GM12874 (cell line): ENCODE measurements around the gene MYCBPAP.

Experiments
- TF ChIP-seq, protein P1 (sequence below): IDR thresholded peaks from 2 replicates; pipeline ENCODE4 v1.5.1; 2011; ENCODE audit warnings: low read depth, mild to moderate bottlenecking, control low read depth, low read length, moderate library complexity; ENCODE audit not compliant: insufficient read depth

Gene MYCBPAP

DNA sequence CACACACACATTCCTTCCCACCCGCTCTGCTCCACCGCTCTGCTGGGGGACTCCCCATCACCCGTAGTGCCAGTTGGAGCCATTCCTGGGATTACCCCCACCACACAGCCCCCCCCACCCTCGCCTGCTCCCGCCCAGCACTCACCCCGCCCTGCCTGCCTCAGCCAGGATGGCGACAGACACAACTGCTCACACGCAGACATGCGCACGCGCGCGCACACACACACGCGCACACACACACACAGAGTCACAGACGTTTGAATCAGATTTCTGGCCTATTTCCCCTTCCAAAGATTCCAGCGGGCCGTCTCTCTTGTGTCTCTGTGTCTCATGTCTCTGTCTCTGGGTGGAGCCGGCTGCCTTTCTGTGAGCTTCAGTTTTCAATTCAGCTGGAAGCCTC, 56.7 kb downstream of the MYCBPAP start:
- TF ChIP-seq, protein P1, sequence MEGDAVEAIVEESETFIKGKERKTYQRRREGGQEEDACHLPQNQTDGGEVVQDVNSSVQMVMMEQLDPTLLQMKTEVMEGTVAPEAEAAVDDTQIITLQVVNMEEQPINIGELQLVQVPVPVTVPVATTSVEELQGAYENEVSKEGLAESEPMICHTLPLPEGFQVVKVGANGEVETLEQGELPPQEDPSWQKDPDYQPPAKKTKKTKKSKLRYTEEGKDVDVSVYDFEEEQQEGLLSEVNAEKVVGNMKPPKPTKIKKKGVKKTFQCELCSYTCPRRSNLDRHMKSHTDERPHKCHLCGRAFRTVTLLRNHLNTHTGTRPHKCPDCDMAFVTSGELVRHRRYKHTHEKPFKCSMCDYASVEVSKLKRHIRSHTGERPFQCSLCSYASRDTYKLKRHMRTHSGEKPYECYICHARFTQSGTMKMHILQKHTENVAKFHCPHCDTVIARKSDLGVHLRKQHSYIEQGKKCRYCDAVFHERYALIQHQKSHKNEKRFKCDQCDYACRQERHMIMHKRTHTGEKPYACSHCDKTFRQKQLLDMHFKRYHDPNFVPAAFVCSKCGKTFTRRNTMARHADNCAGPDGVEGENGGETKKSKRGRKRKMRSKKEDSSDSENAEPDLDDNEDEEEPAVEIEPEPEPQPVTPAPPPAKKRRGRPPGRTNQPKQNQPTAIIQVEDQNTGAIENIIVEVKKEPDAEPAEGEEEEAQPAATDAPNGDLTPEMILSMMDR, result no peak

DNA sequence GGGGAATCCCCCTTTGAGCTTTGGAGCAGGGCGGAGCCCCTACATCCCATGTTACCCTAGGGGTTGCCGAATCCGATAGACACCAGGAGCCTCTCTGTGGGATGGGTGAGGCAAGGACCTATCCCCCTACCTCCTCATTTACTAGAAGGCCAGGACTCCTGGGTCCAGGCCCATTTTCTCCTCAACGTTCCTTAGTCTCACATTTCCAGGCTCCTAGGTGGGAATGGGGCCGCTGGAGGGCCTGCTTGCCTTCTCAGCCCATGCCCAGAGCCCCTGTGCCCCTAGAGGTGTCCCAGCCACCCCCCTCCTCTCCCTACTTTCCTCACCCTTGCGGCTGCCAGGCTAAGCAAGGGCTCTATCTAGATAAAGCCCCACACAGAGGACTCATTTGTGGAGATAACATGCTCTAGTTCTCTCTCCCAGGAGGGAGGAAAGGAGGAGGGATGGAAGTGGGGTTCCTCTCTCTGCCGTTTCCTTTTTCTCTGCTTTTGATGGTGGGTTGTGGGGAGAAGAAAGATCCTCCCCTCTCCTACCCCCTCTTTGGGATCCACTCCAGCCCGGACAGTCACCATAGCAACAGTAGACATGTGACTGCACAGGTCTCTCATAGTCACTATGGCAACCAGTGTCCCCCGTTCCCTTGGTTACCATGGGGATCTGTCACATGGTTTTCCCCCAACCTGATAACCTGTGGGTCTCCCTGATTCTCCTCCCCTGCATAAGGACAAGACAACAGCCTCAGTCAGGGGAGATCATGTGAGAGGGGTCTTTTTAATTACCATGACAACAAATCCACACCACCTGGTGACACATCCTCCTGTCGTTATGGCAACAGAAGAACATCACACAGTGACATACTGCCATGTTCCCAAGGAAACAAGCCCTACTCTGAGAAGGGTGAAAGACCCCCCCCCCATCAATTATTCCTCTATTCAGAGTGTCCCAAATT, 57.4 kb downstream of the MYCBPAP start:
- TF ChIP-seq, protein P1, result no peak

DNA sequence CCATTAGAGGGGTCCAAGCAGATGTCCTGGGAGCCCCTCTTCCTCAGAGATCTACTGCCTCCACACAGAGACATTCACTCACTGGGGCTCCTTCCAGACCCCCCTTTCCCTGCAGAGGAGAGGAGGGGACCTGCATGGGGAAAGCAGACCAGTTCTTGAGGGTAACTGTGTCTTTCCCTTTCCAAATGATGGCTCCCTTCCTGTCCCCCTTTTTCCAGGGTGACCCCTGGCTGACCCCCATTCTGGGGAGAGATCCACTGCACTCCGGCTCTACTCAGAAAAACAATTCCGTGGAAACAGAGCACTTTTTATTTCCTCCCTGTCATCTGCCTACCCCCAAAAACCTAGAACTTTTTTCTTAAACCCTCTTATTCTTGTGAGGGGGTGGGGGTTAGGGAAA, 58.6 kb downstream of the MYCBPAP start:
- TF ChIP-seq, protein P1, result no peak

DNA sequence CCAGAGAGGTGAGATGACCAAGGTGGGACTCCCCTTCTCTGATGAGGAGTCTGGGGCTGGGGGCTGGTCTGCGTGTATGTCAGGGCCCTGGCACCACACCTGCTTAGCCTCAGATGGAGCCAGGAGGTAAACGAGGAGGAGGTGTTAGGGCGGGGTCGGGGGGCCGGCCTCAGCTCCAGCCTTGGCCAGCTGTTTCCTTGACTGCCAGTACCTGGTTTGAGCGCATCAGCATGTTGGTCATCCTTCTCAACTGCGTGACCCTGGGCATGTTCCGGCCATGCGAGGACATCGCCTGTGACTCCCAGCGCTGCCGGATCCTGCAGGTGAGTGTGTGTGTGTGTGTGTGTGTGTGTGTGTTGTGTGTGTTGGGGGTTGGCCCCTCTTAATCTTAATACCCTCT, 60.4 kb downstream of the MYCBPAP start:
- TF ChIP-seq, protein P1, result no peak

DNA sequence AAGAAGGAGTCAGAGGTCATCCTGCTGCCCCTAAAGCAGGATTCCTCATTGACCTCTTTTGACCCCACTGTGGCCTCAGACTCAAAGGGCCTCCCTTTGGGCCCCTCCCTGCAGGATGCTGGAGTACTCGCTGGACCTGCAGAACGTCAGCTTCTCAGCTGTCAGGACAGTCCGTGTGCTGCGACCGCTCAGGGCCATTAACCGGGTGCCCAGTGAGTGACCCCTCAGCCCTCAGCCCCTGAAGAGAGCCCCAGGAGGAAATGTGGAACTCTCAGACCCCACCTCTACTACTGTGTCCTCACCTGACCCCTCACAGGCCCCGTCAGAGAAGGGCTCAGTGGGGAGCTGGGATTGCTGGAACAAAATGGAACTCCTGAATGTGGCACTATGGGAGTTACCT, 61.4 kb downstream of the MYCBPAP start:
- TF ChIP-seq, protein P1, result no peak

DNA sequence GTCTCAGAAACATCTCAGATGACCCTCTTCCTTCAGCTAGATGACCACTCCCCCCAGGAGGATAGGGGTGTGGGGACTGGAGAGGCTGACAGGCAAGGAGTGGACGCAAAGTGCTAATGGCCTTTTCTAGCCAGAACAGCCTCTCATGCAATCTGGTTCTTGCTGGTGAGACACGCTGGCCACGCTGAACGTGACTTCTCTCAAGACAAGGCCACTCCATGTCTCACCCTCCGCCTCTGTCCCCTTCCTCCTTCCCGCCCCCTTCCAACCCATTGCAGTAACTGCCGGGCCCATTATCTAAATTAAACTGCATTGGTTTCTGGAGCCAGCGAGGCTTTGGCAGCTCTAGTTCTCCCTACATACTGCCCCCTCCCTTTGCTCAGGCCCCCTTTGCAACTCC, 61.8 kb downstream of the MYCBPAP start:
- TF ChIP-seq, protein P1, result no peak

DNA sequence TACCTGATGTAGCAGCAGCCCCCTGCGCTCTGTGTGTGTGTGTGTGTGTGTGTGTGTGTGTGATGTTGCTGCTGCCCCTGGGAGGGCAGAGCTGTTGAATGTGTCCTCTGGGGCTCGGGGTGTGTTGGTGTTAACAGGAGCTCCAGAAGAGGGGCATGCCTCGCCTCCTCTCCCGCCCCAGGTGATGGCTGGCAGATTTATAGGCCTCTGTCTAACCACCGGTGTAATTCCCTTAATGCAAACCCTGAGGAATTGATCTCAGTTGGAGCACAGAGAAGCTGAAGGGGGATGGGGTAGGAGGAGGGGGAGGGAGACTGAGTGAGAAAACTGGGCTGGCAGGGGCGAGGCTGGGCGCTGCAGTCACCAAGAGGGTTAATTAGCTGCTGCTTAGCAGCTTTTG, 62.3 kb downstream of the MYCBPAP start:
- TF ChIP-seq, protein P1, result no peak
